Muscle layer of duodenum (tissue), 2 donors: ENCODE measurements around the gene MAP4K2.

ENCODE experiments used
- H3K27ac ChIP-seq: one replicate; pipeline ENCODE4 v1.7.0; 2013; ENCODE audit warnings: mild to moderate bottlenecking, low read length
- H3K27me3 ChIP-seq: one replicate; pipeline ENCODE4 v1.7.0; 2013; ENCODE audit warnings: low read depth, mild to moderate bottlenecking, control low read depth, low read length
- H3K36me3 ChIP-seq, 2 donors: one replicate each; pipeline ENCODE4 v1.7.0; 2013; ENCODE audit warnings: low read length in 2 of 2, control low read depth in 1 of 2, mild to moderate bottlenecking in 1 of 2; ENCODE audit not compliant: insufficient read depth in 2 of 2, control insufficient read depth in 1 of 2
- H3K4me1 ChIP-seq, 2 donors: one replicate each; pipeline ENCODE4 v1.7.0; 2013; ENCODE audit warnings: low read length in 2 of 2, mild to moderate bottlenecking in 2 of 2, control low read depth in 1 of 2, moderate library complexity in 1 of 2; ENCODE audit not compliant: insufficient read depth in 2 of 2, control insufficient read depth in 1 of 2
- H3K4me3 ChIP-seq, 2 donors: one replicate each; pipeline ENCODE4 v1.7.0; 2013; ENCODE audit warnings: low read length in 2 of 2, low read depth in 1 of 2, mild to moderate bottlenecking in 1 of 2
- H3K9me3 ChIP-seq, 2 donors: one replicate each; pipeline ENCODE4 v1.7.0; 2013; ENCODE audit warnings: low read length in 2 of 2, control low read depth in 1 of 2, mild to moderate bottlenecking in 1 of 2; ENCODE audit not compliant: control insufficient read depth in 1 of 2
- donor health status: healthy.

MAP4K2 gene

DNA sequence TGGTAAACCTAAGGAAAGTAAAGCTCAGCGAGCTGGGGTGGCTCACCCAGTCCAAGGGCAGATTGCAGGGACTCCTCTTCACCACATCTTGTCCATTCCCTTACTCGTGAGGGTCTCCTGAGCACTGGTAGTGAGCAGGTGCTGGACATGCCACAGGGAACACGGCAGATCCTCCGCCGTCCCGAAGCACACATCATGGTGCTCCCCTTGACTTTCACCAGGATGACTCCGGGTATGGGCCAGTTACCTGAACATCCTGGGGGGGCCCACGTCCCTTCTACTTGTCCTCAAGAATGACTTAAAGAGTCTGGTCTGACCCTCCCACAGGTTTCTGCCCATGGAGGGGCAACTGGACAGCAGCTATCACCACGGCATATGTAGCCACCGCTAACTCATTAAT lies 16.7 kb downstream of the MAP4K2 start:
- peaks cover 3 to 5% of the 10 kb centered on the region in 2 donors for H3K4me1 ChIP-seq
- H3K27ac ChIP-seq = no peak overlapping the region
- peaks cover 3 to 19% of the 10 kb centered on the region in 2 donors for H3K36me3 ChIP-seq
- no peak overlapping the region for H3K4me3 ChIP-seq
- H3K27me3 ChIP-seq = no peaks in the 10 kb centered on the region
- no peaks in the 10 kb centered on the region for H3K9me3 ChIP-seq

DNA sequence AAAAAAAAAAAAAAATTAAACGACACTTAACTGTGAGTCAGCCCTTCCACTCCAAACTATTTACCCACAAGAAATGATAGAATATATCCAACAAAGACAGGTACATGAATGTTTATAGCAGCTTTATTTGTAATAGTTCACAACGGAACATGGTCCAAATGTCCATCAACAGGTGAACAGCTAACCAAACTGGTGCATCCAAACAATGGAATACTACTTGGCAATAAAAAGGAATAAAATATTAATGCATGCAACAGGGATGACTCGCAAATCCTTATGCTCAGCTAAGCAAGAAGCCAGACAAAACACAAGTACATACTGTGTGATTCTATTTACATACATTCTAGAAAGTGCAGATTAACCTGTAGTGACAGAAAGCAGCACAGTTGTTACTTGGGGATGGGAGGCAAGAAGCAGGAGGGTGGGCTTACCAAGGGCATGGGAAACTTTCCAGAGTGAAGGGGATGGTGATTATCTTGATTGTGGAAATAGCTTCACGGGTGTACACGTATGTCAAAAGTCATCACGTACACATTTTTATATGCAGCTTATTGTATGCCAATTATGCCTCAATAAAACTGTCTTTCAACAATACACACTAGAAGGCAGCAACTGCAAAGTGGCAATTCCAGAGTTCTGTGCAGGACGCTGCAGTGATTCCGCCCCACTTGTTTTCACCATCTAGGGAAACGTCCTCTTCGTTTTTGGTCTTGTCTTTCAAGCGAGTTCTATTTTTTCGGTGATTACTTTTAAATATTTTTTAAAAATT lies 18.0 kb downstream of the MAP4K2 start:
- H3K36me3 ChIP-seq = peaks cover 0 to 15% of the 10 kb centered on the region in 2 donors
- H3K4me1 ChIP-seq = peaks cover 3 to 5% of the 10 kb centered on the region in 2 donors
- H3K27me3 ChIP-seq = no peaks in the 10 kb centered on the region
- no peak overlapping the region for H3K27ac ChIP-seq
- no peak overlapping the region for H3K4me3 ChIP-seq
- no peaks in the 10 kb centered on the region for H3K9me3 ChIP-seq

DNA sequence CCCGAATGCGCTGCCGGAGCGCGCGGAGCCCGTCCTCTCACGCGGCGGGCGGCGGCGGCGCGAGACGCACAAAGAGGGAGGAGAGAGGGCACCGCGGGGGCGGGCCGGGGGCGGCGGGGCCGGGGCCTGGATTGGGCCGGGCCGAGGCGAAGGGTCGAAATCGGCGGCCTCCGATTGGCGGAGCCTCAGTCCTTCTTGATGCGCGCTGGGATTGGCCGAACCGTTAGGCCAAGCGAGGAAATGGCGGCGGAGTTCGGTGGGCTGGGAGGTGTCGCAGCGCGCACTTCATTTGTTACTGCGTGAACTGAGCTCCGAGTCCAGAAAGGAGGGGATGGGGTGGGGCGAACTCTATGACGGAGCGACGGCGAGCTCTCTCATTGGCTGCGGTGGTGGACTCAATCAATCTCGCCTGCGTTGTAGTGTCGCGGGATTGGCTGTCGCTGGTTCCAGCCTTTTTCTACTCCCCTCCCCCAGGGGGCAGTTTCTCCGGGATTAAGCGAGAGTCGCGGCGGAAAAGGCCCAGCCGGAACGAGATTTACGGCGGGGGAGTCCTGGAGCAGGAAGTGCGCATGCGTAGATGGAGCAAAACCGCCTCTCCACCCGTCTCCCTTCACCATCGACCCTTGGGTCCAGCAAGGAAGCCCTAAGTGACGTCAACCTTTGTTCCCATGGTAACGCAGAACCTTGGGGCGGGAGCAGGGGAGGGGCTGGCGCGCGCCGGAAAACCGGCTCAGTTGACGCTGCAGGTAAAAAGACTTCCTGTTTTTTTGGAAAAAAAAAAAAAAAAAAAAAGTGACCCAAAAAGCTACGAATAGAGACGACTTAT lies 24.3 kb downstream of the MAP4K2 start, which contains the start of gene SF1:
TSS of gene SF1 (minus strand) at position 70 of the 826 bp plus-strand sequence. CDS start 150 bp downstream, outside the sequence.
- Histone ChIP-seq H3K4me1 (peaks cover 13 to 34% of the 10 kb centered on the region in 2 donors), H3K4me3 (peak within 1 kb of the TSS; percentile 80 to 96), H3K9me3 (no peaks in the 10 kb centered on the region)

DNA sequence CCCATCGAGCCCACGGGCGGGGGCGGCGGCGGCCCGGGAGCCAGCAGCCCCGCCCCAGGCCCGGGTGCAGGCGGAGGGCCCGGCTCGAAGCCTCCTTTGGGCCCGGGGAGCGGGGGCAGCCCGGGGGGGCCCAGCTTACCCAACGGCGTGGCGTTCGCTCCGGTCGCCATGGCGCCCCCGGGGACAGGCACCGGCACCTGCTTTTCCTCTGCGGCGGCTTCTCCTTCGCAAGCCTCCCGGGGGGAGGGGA lies 24.9 kb downstream of the MAP4K2 start:
- Histone ChIP-seq H3K9me3 (no peaks in the 10 kb centered on the region), H3K4me1 (peaks cover 13 to 39% of the 10 kb centered on the region in 2 donors), H3K27me3 (no peaks in the 10 kb centered on the region), H3K27ac (no peak overlapping the region), H3K36me3 (peaks cover 23 to 34% of the 10 kb centered on the region in 2 donors), H3K4me3 (peak overlapping the region in 1 of 2 donors; percentile 71)

More for the DNA sequence above, 24.3 kb downstream of the MAP4K2 start, which contains the start of gene SF1:
- peaks cover 17 to 28% of the 10 kb centered on the region in 2 donors for H3K36me3 ChIP-seq
- no peaks in the 10 kb centered on the region for H3K27me3 ChIP-seq
- H3K27ac ChIP-seq = peak within 1 kb of the TSS; percentile 93

DNA sequence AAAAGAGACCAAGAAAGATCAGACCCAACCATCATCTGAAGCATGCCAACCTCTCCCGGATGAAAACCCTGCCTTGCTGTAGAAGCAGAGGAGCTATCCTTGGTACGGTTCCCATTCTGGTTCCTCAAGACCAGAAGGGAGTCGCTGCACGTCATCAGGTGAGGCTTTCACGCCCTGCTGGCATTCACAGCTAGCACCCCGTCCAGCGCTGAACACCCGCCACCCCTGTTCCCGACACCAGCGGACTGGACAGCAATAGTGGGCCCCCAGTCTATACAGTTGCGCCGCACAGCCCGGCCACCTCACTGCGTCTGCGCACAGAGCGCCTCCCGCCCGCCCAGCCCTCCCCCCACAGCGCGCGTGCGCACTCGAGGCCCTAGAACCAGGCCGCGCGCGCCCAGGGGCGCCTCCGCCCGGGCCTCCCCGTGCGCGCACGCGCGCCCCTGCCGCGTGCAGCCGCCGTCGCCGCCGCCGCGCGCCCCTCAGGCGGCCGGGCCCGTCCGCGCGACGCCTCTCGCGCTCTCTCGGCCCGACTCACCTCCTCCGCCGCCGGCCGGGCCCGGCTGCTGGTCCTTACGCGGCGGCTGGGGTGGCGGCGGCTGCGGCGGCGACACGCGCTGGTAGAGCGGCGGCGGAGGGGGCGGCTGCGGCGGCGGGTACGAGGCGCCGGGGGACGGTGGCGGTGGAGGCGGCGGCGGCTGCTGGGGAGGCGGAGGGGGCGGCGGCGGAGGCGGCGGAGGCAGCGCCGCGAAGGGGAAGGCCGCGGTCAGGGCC lies 25.4 kb downstream of the MAP4K2 start:
- no peaks in the 10 kb centered on the region for H3K9me3 ChIP-seq
- no peaks in the 10 kb centered on the region for H3K27me3 ChIP-seq
- H3K4me3 ChIP-seq = peak overlapping the region; percentile 80 to 96
- peaks cover 13 to 44% of the 10 kb centered on the region in 2 donors for H3K4me1 ChIP-seq
- peak overlapping the region; percentile 79 for H3K27ac ChIP-seq
- peaks cover 28 to 39% of the 10 kb centered on the region in 2 donors for H3K36me3 ChIP-seq

DNA sequence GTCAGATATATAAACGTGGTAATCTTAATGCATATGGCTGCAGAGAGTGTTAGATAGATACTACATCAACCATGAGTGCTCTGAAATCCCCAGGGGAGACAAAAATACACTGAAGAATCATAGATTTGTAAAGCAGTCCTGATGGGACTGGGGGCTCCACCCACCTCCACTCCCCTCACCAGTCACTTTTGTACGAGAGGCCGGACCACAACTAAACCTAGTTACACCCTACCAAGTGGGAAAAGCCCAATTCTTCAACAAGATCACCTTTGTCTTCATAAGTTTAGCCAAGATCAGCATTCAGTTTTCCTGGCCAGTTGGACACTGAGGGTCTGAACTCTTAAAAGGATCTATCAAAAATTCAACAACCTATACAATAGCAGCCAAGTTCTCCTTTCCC lies 26.1 kb downstream of the MAP4K2 start:
- Histone ChIP-seq H3K4me3 (peak overlapping the region; percentile 80 to 96), H3K4me1 (peaks cover 13 to 51% of the 10 kb centered on the region in 2 donors), H3K27me3 (no peaks in the 10 kb centered on the region), H3K36me3 (peaks cover 35 to 45% of the 10 kb centered on the region in 2 donors), H3K27ac (peak overlapping the region; percentile 79), H3K9me3 (no peaks in the 10 kb centered on the region)

DNA sequence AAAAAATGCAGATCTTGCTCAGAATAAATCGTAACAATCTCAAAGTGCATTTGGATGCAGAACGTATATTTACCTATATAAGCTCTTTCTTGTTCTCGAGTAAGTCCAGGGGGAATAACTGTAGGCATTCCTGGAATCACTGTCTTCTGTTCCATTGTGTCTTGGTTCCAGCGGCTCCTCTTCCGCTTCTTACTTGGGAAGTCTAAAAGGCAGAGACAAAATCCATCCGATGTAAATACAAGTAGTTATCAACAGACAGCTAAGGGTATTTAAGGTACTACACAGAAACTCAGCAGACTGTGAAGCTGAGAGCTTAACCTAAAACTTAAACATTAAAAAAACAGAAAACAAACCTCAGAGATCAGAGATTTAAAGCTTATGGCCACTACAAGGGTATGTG lies 26.6 kb downstream of the MAP4K2 start:
- H3K9me3 ChIP-seq = no peaks in the 10 kb centered on the region
- peak overlapping the region; percentile 80 to 96 for H3K4me3 ChIP-seq
- peak overlapping the region; percentile 79 for H3K27ac ChIP-seq
- H3K4me1 ChIP-seq = peaks cover 13 to 51% of the 10 kb centered on the region in 2 donors
- H3K36me3 ChIP-seq = peaks cover 37 to 50% of the 10 kb centered on the region in 2 donors
- no peaks in the 10 kb centered on the region for H3K27me3 ChIP-seq

DNA sequence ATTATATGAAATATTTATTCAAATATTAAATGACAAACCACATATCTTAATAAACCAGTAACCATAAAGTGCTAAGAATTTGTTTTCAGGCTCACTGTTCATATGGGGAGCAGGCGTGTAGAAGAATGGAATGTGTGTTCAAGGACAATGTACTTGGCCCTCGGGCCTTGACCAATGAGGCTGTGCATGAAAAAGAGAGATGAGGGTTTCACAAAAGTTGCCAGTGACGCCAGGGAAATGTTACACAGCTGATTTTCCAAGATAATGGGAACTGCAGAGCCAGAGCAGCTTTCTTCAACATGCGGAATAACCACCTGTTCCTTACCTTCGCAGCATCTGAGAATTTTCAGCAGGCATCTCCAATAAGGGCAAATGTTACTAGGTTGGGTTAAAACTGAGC lies 28.9 kb downstream of the MAP4K2 start:
- Histone ChIP-seq H3K36me3 (peaks cover 58 to 72% of the 10 kb centered on the region in 2 donors), H3K4me1 (peaks cover 13 to 51% of the 10 kb centered on the region in 2 donors), H3K9me3 (no peaks in the 10 kb centered on the region), H3K27me3 (no peaks in the 10 kb centered on the region), H3K27ac (no peak overlapping the region), H3K4me3 (no peak overlapping the region)

DNA sequence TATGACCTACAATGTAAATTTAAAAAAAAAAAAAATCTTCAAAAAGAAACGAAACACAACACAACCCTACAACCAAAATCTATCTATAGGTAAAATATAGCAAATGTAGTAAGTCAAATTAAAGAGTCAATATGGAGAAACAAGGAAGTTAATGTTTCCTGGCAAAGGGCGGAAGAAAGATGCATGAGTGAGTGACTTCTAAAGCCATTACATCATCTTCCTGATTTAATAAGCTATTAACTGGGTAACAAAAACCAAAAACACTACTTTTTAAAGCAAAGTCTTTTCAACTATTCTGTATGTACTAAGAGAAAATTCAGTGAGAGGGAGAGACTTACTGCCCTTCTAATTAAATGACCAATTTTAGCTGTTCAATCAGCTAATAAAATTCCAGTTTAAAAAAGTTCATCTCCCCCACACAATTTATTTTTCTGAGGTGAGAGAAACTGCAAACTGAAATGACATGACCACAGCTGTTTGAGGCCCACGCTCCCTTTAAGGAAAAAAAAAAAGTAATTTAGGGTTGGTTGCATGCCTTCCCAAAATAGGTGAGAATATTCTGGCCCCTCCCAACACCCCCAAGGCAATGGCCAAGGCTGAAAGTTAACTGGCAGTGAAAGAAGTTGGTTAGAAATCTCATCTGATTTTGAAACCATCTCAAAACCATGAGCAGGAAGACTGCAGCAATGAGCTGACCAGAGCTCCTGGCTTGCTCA lies 30.6 kb downstream of the MAP4K2 start:
- H3K36me3 ChIP-seq = peaks cover 74 to 89% of the 10 kb centered on the region in 2 donors
- peak overlapping the region; percentile 27 for H3K27ac ChIP-seq
- peaks cover 13 to 57% of the 10 kb centered on the region in 2 donors for H3K4me1 ChIP-seq

DNA sequence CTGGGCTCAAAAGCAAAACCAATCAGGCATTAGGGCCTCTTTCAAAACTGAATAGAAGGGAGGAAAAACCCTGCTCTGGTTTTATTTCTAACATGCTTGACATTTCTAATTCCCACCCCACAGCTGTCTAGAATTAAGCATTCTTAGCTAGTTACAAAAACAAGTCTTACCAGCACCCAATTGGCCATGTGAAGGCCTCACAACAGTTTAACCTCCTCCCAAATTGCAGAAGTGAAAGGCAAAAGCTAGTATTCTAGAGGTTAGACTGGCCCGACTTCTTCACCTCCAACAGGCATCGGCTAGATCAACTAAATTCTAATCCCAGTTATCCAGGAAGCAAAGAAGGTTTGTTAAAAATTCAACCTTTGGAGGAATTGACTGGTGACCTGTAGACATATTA lies 31.2 kb downstream of the MAP4K2 start:
- no peaks in the 10 kb centered on the region for H3K27me3 ChIP-seq
- H3K4me3 ChIP-seq = no peak overlapping the region
- no peaks in the 10 kb centered on the region for H3K9me3 ChIP-seq
- H3K27ac ChIP-seq = peak overlapping the region; percentile 27
- H3K36me3 ChIP-seq = peaks cover 80 to 95% of the 10 kb centered on the region in 2 donors
- H3K4me1 ChIP-seq = peaks cover 10 to 54% of the 10 kb centered on the region in 2 donors

More for the DNA sequence above, 30.6 kb downstream of the MAP4K2 start:
- no peaks in the 10 kb centered on the region for H3K9me3 ChIP-seq
- H3K4me3 ChIP-seq = no peak overlapping the region
- H3K27me3 ChIP-seq = no peaks in the 10 kb centered on the region
